Testis (tissue), 2 donors: ENCODE results near the gene GLO1.

Experiments used
- POLR2A ChIP-seq: fragments of 450-650 bp; IDR thresholded peaks from one replicate; pipeline ENCODE4 v1.6.1; 2017; ENCODE audit warnings: antibody characterized with exemption, mild to moderate bottlenecking, moderate library complexity
- TF ChIP-seq, protein P1 (sequence below), 3 experiments: fragments of 450-650 bp in 2 of 3; fragments of 200-600 bp in 1 of 3; sonication (generic) in 1 of 3; IDR thresholded peaks; one replicate each; pipeline ENCODE4 v1.5.1; 2016 to 2019; ENCODE audit warnings: antibody characterized with exemption in 3 of 3, mild to moderate bottlenecking in 2 of 3, moderate library complexity in 1 of 3

DNA sequence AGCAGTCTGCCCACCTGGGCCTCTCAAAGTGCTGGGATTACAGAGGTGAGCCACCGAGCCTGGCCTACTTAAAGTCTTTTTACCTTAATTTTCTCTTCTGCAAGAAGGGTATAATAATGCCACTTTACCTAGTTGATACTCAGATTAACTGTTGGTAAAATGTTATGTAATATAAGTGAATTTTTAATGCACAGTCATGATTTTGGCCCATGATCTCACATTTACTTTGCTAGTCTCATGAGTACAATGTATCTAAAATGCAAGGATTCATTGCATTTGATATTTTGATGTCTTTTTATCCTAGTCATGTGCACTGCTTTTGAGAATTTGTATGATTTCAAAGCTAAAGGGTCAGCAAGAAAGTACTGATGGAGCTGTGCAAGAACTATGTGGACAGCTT, 25.3 kb upstream of the GLO1 start:
- no peak for TF ChIP-seq POLR2A
- TF ChIP-seq, protein P1, sequence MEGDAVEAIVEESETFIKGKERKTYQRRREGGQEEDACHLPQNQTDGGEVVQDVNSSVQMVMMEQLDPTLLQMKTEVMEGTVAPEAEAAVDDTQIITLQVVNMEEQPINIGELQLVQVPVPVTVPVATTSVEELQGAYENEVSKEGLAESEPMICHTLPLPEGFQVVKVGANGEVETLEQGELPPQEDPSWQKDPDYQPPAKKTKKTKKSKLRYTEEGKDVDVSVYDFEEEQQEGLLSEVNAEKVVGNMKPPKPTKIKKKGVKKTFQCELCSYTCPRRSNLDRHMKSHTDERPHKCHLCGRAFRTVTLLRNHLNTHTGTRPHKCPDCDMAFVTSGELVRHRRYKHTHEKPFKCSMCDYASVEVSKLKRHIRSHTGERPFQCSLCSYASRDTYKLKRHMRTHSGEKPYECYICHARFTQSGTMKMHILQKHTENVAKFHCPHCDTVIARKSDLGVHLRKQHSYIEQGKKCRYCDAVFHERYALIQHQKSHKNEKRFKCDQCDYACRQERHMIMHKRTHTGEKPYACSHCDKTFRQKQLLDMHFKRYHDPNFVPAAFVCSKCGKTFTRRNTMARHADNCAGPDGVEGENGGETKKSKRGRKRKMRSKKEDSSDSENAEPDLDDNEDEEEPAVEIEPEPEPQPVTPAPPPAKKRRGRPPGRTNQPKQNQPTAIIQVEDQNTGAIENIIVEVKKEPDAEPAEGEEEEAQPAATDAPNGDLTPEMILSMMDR (IDR thresholded peaks at IDR 0.05) = no peak
